NCI-H1105 treated with DMSO at 0.1 percent for 48 hours (cell line): Measurements from ENCODE around the gene C6orf163.

Experiments used
- DNase-seq: peaks from one replicate; lab custom pipeline; 2025; lab: John Stamatoyannopoulos, UW

The C6orf163 gene

DNA sequence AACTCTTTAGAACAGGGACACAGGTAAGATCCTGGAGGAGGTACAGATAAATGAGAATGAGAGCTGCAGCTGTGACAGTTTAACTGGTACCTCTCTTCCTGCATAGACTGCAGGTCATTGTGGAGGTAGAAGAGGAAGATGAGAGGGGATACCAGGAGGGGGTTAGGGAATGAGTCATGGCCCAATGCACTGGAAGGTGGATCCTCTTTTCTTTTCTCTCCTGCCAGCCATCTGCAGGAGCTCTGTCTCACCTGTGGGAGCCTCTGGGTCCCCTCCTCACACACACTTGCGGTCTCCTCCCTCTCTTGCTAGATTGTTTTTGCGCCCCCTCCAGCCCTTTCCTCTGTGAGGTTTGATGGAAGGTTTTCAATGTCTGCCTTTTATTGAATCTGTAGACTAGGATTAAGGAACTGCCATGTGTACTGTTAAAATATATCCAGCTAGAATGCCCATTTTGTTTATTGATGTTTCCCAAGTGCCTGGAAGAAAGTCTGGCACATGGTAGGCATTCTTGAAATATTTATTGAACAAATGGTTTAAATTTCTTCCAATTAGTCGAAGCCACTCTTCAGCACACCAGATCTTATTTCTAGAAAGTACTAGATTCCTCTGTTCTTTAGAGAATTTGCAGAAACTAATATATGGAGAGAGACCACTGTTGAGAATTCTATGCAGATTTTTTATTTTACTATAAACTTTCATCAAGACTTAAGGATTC is 13.0 kb downstream of the C6orf163 start:
- no peak for DNase-seq

DNA sequence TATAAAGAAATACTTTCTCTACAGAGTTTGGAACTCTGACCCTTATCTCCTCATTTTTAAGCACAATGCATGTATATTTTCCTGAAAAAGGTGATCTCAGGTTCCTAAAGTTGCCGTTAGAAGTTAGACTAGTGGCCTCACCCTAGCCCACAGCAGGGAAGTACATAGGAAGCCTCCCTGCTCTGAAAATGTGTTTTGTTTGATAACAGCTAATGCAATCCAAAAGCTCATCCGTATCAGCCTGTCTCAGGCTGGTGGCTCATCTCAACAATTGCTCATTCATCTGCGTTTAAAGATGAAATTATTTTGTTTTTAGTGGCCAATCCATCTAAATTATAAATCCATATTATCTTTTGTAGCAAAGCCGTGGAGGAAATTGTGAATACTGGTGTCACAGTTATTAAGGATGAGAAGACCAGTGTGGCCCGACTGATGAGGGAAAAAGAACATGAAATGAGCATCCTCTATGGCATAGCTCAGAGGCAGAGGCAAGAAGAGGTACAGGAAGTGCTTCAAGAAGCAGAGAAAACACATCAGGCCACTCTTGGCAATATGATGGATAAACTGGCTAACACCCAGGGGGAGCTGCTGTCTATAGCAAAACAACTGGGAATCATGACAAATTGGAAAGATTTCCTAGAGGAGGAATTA is 20.1 kb downstream of the C6orf163 start:
- DNase-seq = no peak

DNA sequence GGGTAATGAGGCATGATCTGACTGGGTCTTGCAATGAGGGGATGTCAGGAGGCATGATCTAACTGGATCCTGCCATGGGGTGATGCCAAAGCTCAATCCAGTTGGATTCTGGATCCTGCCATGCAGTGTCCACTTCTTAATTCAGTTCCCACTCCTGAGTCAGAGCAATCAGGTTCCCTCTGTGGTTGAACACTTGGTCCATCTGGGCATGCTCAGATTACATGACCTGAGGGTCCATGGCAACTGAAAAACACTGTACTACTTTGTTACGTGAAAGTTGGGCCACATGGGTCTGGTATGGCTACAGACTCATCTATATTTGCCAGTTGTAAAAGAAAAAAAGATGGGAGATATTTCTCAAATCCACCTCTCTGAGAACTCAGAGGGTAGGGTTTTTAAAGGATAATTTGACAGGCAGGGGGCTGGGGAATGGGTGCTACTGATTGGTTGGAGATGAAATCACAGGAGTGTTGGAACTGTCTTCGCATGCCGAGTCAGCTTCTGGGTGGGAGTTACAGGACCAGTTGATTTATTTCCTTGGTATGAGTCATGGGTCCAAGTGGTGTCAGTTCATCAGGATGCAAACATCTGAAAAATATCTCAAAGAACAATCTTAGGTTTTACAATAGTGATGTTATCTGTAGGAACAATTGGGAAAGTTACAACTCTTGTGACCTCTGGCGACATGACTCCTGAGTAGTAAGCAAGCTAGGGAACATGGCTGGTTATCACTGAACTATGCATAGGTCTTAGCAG is 21.6 kb downstream of the C6orf163 start:
- DNase-seq = no peak

DNA sequence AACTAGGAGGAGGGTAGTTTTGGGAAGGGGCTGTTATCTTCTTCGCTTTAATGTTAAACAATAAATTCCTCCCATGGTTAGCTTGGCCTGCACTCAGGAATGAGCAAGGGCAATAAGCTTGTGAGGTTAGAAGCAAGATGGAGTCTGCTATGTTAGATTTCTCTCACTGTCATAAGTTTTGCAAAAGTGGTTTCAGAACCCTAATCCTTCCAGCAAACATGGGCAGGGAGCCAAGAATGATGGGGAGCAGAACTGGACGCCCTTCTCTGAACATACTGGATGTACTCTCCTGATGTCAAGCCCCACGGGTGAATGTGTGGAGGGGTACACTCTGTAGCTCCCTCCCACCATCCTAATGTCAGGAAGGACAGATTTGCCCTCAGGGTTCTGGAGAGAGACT is 22.3 kb downstream of the C6orf163 start:
- DNase-seq = no peak

DNA sequence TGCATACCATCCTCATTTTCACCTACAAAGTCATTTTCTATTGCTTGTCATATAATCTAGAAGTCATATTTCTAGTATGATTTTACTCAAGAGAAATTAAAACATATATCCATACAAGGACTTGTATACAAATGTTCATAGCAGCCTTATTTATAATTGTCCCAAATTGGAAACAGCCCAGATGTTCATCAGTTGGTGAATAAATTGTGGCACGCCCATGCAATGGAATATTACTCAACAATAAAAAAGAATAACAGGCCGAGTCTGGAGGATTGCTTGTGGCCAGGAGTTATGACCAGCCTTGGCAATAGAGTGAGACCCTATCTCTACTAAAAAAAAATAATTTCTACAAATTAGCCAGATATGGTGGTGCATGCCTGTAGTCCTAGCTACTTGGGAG is 28.8 kb downstream of the C6orf163 start:
- DNase-seq = no peak

DNA sequence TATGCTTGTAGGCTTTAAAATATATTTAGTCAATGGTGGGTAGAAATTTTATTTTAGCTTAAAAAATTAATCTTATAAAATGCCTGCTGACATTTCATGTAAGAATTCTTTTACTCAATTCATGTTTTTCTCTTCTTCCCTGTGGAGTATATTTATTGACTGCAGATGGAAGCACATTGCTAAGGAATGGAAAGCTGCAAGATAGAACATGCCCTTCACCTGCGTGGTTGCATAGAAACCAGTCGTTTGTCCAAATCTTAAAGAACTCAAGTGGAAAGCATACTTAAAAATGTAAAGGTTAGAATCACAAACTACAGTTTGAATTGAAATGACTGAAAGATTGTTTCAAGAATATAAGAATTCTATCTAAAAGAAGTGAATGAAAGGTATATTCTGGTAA is 30.7 kb downstream of the C6orf163 start:
- DNase-seq = peak; percentile 16

DNA sequence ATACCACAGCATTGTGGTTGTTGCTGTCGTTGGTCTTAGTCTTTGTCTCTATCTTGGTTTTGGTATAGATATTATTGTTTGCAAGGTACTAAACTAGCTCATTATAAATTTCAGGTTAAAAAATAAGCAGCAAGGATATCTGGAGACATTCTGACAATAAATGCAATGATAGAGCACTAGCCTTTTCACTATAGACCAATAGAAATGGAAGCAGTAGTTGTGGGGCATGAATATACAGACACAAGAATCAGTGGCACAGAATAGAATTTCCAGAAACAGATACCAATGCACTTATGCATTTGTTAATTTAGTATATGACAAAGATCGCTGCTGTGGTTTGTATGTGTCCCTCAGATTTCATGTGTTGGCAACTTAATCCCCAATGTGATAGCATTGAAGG is 32.0 kb downstream of the C6orf163 start:
- DNase-seq = no peak

DNA sequence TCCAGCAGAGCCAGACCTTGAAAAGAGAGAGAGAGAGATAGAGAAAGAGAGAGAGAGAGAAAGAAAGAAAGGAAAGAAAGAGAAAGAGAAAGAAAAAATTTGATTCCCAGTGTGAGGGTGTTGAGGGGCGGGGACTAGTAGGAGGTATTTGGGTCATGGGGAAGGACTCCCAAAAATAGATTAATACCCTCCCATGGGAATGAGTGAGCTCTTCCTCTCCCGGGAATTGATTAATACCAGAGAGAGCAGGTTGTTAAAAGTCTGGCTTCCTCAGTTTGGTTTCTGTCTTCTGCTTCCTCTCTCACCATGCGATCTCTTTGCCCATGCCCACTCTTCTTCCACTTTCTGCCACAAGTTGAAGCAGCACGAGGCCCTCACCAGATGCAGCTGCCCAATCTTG is 34.3 kb downstream of the C6orf163 start:
- no peak for DNase-seq

DNA sequence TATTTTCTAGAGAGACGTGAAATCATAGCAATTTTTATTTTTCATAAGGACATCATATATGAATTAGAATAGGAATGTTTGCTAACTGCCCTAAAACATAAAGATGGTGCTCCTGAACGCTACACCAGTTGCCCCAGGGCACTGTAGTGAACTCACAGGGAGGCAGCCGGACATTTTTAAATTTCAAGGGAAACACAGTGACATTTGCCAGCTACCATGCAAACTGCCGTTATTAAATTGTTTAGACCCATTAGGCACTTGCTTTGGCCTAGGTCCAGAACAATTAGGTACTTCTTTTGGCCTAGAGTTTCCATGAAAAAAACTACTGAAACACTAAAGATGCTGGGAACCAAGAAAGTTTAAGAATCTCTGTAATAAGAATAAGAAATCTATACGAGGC is 38.2 kb downstream of the C6orf163 start:
- DNase-seq = peak; percentile 53

DNA sequence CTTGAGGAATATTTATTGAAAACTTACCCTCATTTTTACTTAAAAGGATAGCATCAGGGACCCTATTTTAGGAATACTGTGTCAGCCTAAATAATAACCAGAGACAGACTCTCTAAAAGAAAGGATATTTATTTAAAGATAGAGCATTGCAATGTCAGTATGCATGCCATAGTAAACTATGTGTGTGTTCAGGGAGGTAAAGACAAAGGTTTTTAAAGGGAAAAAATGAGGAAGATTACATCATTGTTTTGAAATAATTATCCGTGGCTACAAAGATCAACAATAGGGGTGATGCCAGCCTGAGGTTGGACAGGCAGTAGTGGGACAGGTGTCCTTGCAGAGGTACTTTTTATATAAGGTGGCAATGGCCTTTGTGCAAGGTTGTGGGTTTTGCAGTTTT is 39.4 kb downstream of the C6orf163 start:
- DNase-seq = no peak

DNA sequence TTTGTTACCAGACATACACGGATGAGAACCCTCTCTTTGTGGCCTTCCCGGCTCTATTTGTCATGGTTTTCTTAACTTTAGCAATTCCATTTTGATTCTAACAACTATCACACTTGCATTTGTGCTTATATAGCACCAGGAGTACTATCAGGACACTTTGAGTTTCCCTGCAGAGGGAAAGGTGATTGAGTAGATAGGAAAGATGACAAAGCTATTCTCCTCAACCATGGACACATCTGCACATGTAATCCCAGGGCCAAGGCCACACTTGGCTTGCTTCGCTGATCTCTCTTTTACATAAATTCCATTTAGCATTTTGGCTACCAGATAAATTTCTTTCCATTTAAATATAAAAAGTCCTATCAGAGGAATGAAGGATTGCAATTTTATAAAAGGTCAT is 39.8 kb downstream of the C6orf163 start:
- no peak for DNase-seq

DNA sequence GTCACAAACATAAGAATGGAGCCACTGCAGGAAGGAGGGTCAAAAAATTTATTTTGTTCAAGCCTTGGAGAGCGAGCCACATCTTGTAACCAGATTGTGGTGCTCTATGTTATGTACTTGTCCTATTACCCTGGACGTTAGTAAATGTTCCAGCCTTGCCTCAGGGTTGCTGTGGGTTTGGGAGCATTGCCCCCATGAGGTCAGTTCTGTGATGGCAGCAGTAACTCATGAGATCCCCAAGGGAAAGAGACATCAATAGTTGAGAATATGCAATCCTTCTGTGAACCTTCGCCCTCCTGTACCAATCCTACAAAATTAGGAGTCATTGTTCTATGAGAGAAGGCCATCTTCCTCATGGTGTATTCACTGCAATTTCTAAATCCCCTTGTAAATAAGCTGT is 46.7 kb downstream of the C6orf163 start:
- DNase-seq = peak; percentile 44

DNA sequence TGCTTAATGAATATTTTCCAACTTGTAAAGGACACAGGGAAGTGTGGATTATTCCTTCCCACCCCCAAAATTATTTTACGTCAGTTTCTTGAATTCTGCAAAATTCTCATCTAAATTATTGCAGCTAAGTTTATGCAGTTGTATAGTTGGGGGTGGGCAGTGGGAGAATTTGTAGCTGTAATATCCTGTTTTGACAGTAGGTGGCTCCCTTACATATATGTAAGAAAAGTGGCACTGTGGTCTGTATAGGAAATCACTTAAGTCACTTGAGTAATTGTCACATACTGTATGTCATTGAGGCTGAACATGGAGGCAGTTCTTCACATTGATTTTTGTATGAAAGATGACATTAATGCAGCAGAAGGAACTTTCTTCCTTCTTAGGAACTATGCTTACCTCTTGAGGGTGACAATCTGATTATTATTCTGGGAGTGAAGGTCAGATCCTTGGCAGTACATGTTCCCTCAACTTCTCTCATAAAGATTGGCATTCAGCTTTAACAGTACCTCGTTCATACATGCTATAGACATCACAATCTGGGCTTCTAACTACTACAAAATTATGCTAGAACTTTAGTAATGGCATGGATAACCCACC is 48.5 kb downstream of the C6orf163 start:
- peak; percentile 73 for DNase-seq

DNA sequence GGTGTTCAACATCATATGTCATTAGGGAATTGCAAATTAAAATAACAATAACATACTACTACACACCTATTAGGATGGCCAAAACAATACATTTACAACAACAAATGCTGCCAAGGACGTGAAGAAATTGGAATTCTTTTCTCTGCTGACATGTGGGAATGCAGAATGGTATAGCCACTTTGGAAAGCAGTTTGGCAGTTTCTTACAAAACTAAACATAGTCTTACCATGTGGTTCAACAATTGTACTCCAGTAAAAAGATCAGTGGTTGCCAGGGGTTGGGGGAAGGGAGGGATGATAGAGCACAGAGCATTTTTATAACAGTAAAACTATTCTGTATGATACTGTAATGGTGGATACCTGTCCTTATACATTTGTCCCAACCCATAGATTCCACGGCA is 50.8 kb downstream of the C6orf163 start:
- DNase-seq = no peak

DNA sequence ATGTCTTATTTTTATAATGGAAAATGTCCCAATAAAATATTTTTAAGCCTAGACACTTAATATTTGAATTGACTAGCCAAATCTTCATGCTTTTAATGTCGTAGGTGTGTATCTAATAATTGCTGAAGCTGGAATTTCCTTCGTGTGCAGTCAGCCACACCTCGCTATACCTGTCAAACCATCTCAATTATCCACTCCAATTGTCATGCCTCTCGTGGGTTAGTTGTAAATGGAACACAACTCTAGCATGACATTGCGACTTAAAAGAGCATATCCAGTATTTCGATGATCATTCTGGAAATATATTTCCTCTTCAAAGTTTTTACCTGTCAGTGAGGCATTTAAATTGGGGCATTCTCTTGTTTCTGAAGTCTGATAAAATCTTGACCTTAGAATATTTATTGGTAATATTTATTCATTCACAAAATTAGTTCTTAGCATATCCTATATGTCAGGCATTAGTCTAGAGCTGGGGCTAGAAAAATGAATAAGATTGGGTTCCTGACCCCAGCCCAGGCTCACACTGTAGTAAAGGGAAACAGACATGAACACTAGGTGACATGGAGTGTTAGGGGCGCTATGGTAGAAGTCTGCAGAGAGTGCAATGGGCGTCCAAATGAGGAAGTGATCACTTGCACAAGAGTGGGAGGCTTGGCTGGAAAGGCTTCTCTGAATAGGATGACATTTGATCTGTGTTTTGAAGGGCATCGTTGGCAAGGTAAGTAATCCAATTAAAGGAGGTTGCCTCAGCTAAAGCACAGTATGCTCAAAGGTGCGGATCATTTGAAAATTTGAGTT is 52.2 kb downstream of the C6orf163 start:
- DNase-seq = no peak

DNA sequence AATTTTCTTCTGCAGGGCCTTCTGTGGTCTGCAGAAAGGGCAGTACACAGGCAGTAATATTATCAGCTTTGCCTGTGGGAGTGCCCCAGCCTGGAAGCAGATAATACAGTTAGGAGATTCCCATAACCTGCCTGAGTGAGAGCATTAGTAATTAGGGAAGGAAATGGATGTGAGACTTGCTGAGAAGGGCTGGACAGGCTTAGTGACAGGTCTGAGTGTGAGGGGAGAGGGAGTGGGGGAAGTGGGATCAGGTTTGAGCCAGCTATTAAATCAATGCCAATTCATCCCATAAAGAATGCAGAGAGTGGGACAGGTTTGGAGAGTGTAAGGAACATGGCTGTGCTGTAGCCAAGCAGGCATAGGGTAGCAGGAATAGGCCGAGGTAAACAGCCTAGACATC is 53.0 kb downstream of the C6orf163 start:
- no peak for DNase-seq

DNA sequence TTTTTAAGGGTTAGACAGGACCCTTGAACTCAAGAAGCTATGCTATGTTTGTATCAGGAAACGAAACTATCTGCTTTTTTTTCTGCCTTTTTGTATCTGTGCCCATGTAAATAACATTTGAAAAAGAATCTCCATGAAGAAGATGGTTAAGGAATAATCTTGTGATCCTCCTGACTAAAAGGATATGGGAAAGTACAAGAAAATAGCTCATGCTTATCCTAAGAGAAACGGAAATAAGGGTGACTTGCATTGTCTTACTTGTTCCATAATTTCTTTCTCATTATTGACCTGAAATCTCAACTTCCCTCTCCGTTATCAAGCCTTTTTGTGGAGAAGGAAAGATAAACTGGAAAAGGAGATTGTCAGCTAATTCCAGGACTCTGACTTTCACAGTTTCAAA is 57.2 kb downstream of the C6orf163 start:
- no peak for DNase-seq

DNA sequence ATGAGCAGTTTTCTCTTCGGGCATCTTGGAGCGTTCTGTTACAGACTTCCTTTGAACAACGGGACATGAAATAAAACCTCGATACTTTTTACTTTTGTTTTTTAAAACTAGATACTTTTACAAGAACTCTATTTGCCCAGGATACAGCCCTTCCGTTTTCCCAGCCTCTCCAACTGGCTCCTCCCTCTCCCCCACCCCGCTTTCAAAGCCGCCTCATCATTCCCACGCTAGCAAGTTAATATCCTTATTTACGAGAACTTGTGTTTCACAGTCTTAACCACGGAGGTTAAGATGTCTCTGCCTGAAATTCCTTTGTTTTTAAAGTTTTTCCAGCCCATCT is 62.9 kb downstream of the C6orf163 start:
- peak; percentile 74 for DNase-seq

DNA sequence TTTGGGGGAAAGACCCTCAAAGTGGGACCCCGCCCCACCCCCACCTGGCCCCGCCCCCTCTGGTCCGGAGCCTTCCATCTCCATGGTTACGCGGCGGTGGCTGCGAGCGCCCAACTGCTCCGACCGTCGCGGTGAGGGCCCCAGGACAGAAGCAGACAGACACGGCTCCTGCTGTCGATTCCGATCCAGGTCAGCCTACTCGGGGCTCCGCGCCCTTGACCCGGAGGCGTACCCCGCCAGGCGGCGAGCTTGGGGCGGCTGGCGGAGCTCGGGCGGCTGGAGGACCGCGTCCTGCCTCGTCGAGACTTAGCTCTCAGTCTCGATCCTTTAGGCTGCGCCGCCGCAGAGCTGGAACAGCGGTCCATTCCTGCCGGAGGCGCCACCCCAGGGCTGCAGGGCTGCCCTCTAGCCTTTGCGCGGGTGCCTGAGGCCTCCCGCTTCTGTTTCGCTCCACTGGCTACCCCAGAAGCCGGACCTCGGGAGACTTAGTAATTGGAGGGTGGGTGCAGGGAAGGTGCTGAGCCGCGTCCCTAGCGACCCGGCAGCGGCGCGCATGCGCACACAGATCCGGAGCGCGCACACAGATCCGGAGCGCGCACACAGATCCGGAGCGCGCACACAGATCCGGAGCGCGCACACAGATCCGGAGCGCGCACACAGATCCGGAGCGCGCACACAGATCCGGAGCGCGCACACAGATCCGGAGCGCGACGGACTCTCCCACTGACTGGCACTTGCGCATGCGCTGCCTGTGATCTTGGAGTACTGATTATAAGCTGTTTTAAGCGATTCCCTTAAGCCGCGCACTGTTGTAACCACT is 63.5 kb downstream of the C6orf163 start, which contains the start of gene CFAP206:
TSS of gene CFAP206 (plus strand) at position 72 of the 820 bp plus-strand sequence. CDS start 1,868 bp downstream, outside the sequence.
- DNase-seq = peak; percentile 88

DNA sequence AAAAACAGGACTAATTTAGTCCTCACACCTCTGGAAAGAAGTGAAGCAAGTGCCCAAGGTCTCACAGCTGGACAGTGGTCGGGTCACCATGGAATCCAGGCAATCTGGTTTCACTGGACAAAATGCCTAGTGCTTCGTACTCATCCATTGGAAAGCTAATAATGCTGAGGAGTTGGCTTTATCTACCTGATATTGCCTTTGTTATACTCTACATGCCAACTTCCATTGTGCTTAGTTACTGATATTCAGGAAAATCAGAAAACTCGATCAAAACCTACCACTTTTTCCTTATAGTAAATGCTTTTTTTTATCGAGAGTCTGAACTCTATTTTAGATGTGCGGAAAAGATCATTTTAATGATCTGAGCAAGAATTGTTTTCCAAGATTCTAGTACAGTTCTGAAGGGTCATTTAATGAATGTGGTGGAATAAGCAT is 64.1 kb downstream of the C6orf163 start:
- no peak for DNase-seq
